AG08396 (cell line): ENCODE measurements around the gene ZER1.
"Not testable (repeated sequence)": the region's sequence is repeated elsewhere in the genome, so short reads cannot be mapped to it uniquely, and the experiment has no call there.

Experiments used
- DNase-seq: peaks from one replicate; pipeline ENCODE4 v3.0.0; 2012; ENCODE audit warnings: low spot score, mixed read lengths

Gene ZER1

DNA sequence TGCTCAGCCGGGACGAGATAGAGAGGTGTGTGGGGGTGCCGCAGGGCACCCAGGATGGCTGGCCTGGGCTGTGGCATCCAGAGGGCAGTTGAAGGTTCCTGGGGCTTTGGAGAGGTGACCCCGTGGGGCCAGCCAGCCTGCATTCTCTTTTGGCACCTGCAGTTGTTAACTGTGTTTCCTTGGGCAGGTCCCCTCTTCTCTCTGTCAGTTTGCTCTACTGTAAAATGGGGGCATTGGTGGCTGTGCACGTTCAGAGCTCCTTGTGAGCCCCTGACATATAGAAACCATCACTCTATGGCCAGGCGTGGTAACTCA is 56.3 kb downstream of the ZER1 start:
- no peak for DNase-seq

- no peak for DNase-seq
Measured at GRCh38 chr9:128714586-128715435, 56.9 kb downstream of the ZER1 start.

- no peak for DNase-seq
Measured at GRCh38 chr9:128713941-128714573, 57.7 kb downstream of the ZER1 start.

DNA sequence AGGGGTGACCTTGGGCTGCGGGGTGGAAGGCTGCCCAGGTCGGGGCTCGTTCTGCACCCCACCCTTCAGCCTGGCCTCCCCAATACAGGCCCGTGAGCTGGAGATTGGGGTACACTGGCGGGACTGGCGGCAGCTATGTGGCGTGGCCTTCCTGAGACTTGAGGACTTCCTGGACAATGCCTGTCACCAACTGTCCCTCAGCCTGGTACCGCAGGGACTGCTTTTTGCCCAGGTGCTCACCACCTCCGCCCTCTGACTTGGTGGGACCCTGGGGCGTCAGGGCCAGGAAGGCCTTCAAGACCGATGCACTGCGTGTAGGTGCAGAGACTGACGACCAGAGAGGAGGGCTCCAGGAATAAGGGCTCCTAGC is 58.3 kb downstream of the ZER1 start:
- DNase-seq, result no peak

GRCh38 chr9:128712451-128713410 is 59.0 kb downstream of the ZER1 start:
- no peak for DNase-seq

- DNase-seq, result no peak
Measured at GRCh38 chr9:128707446-128707845, 64.3 kb downstream of the ZER1 start.

DNA sequence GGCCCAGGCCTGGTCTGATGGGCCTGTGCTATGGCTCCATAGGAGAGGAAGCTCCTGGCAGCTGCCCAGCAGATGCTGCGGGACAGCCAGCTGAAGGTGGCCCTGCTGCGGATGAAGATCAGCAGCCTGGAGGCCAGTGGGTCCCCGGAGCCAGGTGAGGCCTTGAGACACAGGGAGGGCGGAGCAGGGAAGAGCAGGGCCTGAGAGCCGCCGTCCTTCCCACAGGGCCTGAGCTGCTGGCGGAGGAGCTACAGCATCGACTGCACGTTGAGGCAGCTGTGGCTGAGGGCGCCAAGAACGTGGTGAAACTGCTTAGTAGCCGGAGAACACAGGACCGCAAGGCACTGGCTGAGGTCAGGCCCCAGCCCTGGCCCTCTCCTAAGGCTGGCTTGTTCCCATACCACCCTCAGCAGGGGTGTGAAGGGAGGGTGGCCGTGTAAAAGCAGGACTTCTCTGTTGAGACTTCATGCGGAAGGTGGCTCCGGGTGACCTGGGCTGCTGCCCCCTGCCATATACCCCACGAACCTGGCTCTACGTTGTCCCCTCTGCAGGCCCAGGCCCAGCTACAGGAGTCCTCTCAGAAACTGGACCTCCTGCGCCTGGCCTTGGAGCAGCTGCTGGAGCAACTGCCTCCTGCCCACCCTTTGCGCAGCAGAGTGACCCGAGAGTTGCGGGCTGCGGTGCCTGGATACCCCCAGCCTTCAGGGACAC is 64.9 kb downstream of the ZER1 start:
- DNase-seq, result no peak

- no peak for DNase-seq
Measured at GRCh38 chr9:128706045-128706444, 65.7 kb downstream of the ZER1 start.

GRCh38 chr9:128705051-128705965 is 66.4 kb downstream of the ZER1 start:
- no peak for DNase-seq

DNA sequence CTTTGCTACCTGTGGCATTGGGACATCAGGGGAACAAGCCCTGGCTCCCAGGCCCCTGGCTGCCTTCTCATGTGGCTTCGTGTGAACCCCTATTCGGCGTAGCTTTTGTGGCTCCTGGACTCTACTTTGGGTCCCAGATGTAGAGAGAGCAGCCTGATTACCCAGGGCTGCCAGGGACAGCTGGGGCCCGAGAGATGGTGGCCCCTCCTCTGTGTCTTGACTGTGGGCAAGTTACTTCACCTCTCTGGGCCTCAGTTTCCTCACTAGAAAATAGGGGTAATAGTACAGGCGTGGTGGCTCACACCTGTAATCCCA is 67.4 kb downstream of the ZER1 start:
- no peak for DNase-seq

DNA sequence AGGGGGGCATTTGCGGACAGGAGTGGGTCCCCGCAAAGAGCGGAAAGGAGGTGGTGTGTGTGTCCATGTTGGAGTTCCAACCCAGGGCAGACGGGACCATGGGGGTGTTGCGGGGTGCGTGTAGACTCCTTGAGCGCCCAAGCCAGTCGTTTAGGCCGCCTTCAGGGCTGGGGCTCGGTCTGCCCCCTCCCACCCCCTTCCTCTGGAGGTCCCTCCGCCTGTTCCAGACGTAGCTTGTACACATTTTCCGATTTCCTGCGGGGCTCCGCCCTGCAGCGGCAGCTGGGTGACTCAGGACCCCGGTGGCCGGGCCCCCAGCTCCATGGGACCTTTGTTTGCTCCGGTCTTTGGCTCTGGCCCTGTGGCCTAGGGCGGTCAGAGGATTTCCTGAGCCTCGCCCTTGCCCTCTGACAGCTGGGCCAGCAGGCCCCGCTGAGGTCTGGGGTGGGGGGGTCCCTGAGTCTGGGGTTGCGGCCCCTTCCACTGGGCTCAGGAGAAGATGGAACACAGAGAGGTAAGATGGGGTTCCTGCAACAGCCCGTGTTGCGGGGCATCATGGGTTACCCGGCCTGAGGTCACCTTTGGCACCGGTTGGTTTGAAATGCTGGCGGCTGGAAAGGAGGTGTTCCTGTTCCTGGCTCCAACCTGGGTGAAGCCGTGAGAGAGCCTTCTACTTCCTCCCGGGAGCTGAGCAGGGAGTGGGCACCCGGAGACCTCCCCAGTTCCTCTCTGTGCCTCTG is 67.9 kb downstream of the ZER1 start:
- no peak for DNase-seq

- DNase-seq, result peak; percentile 48
Measured at GRCh38 chr9:128702949-128703615, 68.6 kb downstream of the ZER1 start.

- peak; percentile 96 for DNase-seq
Measured at GRCh38 chr9:128702445-128702948, 69.2 kb downstream of the ZER1 start, which contains the start of gene PKN3. Gene PKN3 (plus strand): TSS chr9:128702503. CDS start chr9:128702916, 413 bp downstream.

GRCh38 chr9:128701227-128701854 is 70.4 kb downstream of the ZER1 start:
- no peak for DNase-seq

- DNase-seq, result not testable (repeated sequence)
Measured at GRCh38 chr9:128699096-128699795, 72.5 kb downstream of the ZER1 start.

- no peak for DNase-seq
Measured at GRCh38 chr9:128696923-128697707, 74.6 kb downstream of the ZER1 start.

DNA sequence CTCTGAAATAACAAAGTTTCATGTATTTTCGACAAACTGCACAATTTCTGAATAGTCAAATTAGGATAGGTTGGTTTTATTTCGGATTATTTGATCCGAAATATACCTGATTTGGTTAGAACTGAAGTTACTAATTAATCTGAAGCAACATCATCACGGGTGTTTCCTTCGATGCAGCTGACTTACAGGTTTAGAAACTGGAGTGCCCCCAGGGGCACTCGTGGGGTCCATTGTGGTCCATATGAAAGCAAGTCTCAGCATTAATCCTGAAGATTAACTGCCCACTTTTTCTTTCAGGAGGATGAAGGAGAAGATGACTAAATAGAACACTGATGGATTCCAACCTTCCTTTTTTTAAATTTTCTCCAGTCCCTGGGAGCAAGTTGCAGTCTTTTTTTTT is 77.4 kb downstream of the ZER1 start:
- DNase-seq, result no peak

DNA sequence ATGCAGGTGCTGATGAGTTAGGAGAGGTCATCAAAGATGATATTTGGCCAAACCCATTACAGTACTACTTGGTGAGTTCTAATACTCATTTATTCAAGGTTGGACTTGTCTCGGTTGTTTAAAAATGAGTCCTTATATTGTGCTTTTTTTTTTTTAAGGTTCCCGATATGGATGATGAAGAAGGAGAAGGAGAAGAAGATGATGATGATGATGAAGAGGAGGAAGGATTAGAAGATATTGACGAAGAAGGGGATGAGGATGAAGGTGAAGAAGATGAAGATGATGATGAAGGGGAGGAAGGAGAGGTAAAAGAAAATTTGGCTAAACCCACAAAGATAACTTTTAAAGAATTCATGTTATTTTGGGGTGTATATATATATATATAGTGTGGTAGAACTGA is 78.0 kb downstream of the ZER1 start:
- DNase-seq, result not testable (repeated sequence)
